Erythroblast (primary cell): Measurements from ENCODE around the gene RAB11FIP4.

Experiments used
- GATA1 ChIP-seq: IDR thresholded peaks from 2 replicates; pipeline ENCODE4 v1.6.1; 2011; ENCODE audit warnings: low read depth, mild to moderate bottlenecking, control low read depth, low read length, moderate library complexity
- POLR2A ChIP-seq: IDR thresholded peaks from 2 replicates; pipeline ENCODE4 v1.6.1; 2011; ENCODE audit warnings: mild to moderate bottlenecking, low read length

DNA sequence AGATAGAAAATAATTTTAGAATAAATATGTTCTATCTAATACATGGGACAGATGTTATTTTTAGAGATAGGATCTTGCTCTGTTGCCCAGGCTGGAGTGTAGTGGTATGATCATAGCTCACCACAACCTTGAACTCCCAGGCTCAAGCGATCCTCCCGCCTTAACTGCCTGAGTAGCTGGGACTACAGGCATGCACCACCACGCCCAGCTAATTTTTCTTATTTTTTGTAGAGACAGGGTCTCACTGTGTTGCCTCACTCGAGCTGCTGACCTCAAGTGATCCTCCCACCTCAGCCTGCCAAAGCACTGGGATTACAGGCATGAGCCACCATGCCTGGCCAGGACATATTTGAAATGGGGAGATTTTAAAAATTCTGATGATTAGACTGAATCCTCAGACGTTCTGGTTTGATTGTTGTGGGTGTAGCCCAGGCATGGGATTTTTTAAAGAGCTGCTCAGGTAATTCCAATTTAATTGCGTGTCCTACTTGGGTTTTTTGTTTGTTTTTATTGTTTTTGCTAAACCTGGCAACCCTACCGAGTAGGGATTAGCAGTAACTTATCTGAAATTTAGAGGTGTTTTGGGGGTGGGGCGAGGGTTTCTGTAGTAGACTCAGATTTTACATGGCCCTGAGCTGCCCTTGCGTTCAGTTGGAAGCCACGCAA is 142.9 kb downstream of the RAB11FIP4 start:
- no peak for TF ChIP-seq POLR2A
- TF ChIP-seq GATA1: no peak
